Kidney epithelial cell (primary cell): ENCODE data around the gene MAPK9. TPM values are rescaled to one million over a fixed set of nuclear protein-coding genes. Genes with fewer than 3 reads are reported as not detected.

Source experiments
- DNase-seq: peaks from one replicate; pipeline ENCODE4 v3.0.0-alpha.2; 2010; ENCODE audit warnings: low read depth
- H3K27me3 ChIP-seq: 2 replicates; pipeline ENCODE4 v1.6.0; 2011; ENCODE audit warnings: low read length; ENCODE audit not compliant: control insufficient read depth, insufficient read depth
- H3K36me3 ChIP-seq: 2 replicates; pipeline ENCODE4 v1.5.1; 2011; ENCODE audit warnings: low read length; ENCODE audit not compliant: control insufficient read depth, insufficient read depth
- H3K4me3 ChIP-seq: 2 replicates; pipeline ENCODE4 v1.5.1; 2011; ENCODE audit warnings: low read depth, mild to moderate bottlenecking, control low read depth, low read length
- total RNA-seq: library from RNA; depleted of rRNA; stranded (reverse); fragments of >200 nt; gene quantifications from 2 replicates; pipeline ENCODE4 v1.2.3, GENCODE V29; 2015
- TF ChIP-seq, protein P1 (sequence below): IDR thresholded peaks from 2 replicates; pipeline ENCODE4 v1.5.1; 2011; ENCODE audit warnings: mild to moderate bottlenecking, moderate library complexity, low read length, control low read depth, inconsistent platforms; ENCODE audit not compliant: insufficient read depth, poor library complexity, severe bottlenecking

MAPK9 gene
- total RNA-seq, 1 donor from 2014 or later = 22.5 TPM

DNA sequence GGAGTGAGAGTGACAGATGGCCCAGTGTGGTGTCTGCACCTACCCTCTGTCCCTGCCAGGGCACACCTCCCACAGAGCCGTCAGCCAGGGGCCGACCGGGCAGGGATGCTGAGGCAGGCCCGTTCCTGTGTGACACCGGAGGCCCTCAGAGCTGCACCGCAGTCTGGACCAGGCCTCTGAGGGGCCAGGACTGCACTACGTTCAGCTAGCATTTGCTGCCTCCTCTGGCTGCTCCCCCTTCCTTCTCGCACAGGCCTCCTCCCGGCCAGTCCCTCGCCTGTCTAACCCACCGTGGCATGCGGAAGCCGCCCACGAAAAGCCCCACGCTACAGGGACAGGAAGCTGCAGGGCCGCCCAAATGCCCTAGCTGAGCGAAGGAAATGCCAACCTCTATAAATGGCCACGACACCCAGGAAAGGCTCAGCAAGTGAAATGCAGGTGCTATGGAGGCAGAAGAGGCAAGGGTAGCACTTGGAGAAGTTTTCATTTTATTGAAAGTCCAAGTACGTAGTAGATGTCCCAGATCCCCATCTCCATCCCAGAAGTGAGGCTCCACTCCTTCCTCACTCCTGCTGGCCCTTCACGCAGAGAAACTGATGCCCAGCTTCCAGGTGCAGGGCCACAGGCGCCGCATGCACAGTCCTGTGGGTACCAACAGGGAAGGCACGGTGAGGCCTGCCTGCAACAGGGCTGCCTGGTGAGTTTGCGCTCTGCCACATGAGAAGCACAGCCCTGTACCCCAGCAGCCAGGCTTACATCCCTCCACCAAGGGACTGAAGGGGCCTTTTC, 38.7 kb downstream of the MAPK9 start:
- TF ChIP-seq, protein P1, sequence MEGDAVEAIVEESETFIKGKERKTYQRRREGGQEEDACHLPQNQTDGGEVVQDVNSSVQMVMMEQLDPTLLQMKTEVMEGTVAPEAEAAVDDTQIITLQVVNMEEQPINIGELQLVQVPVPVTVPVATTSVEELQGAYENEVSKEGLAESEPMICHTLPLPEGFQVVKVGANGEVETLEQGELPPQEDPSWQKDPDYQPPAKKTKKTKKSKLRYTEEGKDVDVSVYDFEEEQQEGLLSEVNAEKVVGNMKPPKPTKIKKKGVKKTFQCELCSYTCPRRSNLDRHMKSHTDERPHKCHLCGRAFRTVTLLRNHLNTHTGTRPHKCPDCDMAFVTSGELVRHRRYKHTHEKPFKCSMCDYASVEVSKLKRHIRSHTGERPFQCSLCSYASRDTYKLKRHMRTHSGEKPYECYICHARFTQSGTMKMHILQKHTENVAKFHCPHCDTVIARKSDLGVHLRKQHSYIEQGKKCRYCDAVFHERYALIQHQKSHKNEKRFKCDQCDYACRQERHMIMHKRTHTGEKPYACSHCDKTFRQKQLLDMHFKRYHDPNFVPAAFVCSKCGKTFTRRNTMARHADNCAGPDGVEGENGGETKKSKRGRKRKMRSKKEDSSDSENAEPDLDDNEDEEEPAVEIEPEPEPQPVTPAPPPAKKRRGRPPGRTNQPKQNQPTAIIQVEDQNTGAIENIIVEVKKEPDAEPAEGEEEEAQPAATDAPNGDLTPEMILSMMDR = no peak
- DNase-seq = no peak
- Histone ChIP-seq H3K36me3 (peaks cover 2% of the 10 kb centered on the region), H3K4me3 (no peak overlapping the region), H3K27me3 (no peaks in the 10 kb centered on the region)

DNA sequence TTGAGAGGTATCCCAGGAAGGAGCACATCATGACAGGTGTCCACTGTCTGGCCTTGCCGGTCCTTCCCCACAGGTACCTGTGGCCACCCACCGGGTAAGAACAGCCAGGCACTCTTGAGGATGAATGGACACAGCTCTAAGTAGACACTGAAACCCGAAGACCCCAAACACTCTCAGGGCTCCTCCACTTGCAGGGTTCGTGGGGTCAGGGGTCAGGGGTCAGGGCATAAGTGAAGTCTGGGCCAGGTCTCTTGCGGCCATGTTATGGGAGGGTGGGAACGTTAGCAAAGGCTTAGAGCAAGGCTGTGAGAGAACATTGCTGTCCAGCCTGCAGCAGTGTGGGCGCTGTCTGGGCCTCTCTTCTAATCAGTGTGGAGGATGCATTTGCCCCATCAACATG, 40.0 kb downstream of the MAPK9 start:
- DNase-seq = no peak
- H3K27me3 ChIP-seq = no peaks in the 10 kb centered on the region
- no peak overlapping the region for H3K4me3 ChIP-seq
- TF ChIP-seq, protein P1 = no peak
- H3K36me3 ChIP-seq = peaks cover 2% of the 10 kb centered on the region

DNA sequence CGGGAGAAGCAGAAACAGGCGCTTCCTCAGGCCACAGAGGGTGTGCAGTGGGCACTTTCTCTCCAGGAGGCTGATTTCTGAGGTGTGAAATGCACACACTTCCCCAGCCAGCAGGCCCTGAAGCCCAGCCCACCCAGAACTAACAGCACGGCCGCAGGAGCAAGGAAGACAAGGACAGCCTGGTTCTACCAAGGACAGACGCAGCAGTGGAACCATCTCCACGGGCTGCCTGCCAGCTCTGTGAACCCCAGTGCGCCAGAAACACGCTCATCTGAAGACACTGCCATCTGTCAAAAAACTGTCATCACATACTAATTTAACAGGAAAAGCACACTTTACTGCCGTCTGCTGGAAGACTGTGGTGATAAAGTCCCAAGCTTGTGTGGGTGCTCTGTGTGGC, 40.7 kb downstream of the MAPK9 start:
- no peak for DNase-seq
- H3K36me3 ChIP-seq = no peaks in the 10 kb centered on the region

DNA sequence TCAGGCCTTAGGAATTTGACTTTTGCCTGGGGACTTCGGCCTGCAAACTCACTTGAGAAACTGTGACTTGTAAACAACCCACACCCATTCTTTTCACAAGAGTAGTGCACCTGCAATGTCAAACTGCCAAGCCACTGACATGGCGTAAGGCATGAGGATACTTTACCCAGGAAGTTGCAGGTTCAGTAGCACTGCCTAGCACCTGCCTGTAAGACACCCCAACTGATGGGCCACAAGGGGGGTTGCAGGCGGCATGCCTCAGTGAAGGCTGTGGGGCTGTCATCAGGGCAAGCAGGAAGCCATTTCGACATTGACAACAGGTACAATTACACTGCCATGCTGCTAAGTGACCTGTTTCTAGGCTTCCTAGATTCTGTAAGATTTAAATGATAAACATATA, 41.6 kb downstream of the MAPK9 start:
- H3K27me3 ChIP-seq = no peaks in the 10 kb centered on the region
- no peak for DNase-seq
- H3K4me3 ChIP-seq = no peak overlapping the region
- no peaks in the 10 kb centered on the region for H3K36me3 ChIP-seq
- TF ChIP-seq, protein P1 = no peak

More for the DNA sequence above, 40.7 kb downstream of the MAPK9 start:
- Histone ChIP-seq H3K27me3 (no peaks in the 10 kb centered on the region), H3K4me3 (no peak overlapping the region)
- TF ChIP-seq, protein P1 = no peak

DNA sequence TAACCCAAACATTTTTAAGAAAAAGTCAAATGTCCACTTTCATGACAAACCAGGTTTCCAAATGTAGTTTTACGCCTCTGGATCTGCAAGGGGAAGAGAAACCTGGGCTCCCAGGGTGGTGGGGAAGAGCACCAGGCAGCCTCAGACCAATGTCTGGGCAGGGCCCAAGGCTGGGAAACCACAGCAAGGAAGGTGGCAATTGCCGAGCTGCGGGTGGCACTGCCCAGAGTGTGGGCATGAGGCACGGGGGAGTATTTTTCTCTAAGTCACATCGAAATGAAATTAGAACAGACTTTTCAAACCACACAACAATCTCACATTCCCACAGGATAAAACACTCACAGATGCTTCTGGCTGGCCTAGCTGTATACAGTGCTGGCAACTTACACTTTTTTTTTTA, 50.3 kb downstream of the MAPK9 start:
- TF ChIP-seq, protein P1 = no peak
- H3K27me3 ChIP-seq = no peaks in the 10 kb centered on the region
- no peaks in the 10 kb centered on the region for H3K36me3 ChIP-seq
- no peak for DNase-seq
- no peak overlapping the region for H3K4me3 ChIP-seq

DNA sequence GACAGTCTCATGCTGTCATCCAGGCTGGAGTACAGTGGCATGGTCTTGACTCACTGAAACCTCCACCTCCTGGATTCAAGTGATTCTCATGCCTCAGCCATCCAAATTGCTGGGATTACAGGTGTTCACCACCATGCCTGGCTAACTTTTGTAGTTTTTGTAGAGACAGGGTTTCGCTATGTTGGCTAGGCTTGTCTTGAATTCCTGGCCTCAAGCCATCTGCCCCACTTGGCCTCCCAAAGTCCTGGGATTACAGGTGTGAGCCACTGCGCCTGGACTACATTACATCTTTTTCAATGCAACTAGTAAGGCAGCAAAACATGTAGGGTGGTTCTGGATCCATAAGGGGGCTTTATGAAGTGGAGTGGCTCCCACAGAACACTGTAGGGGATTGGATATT, 53.3 kb downstream of the MAPK9 start:
- H3K4me3 ChIP-seq = no peak overlapping the region
- TF ChIP-seq, protein P1 = no peak
- H3K27me3 ChIP-seq = no peaks in the 10 kb centered on the region
- no peak for DNase-seq
- no peaks in the 10 kb centered on the region for H3K36me3 ChIP-seq
